Vagina (tissue), 2 donors: ENCODE measurements around the gene SV2A. TPM values are rescaled to one million over a fixed set of nuclear protein-coding genes. Genes with fewer than 3 reads are reported as not detected.
A peak's percentile ranks its signal among the peaks of the same experiment; 100 is the strongest.
"Not testable (repeated sequence)": the region's sequence is repeated elsewhere in the genome, so short reads cannot be mapped to it uniquely, and the experiment has no call there.

Source experiments
- DNase-seq, 2 donors: peaks; one replicate each; pipeline ENCODE4 v3.0.0-alpha.2; 2017; ENCODE audit errors: extremely low spot score in 2 of 2
- H3K27ac ChIP-seq: fragments of 200-600 bp; sonication (generic); one replicate; pipeline ENCODE4 v1.5.1; 2019
- H3K27me3 ChIP-seq: fragments of 200-600 bp; sonication (generic); one replicate; pipeline ENCODE4 v1.5.1; 2019
- H3K36me3 ChIP-seq, 2 donors: fragments of 200-600 bp; sonication (generic); one replicate each; pipeline ENCODE4 v1.5.1; 2017 to 2019
- H3K4me1 ChIP-seq: fragments of 200-600 bp; sonication (generic); one replicate; pipeline ENCODE4 v1.5.1; 2019
- H3K4me3 ChIP-seq, 2 donors: fragments of 200-600 bp; sonication (generic); 1 replicate in 1 of 2; 2 replicates in 1 of 2; pipeline ENCODE4 v1.5.1; 2016 to 2019
- H3K9me3 ChIP-seq: fragments of 200-600 bp; sonication (generic); one replicate; pipeline ENCODE4 v1.5.1; 2019
- CTCF ChIP-seq, 3 experiments: fragments of 450-650 bp in 2 of 3; fragments of 200-600 bp in 1 of 3; sonication (generic) in 1 of 3; IDR thresholded peaks; one replicate each; pipeline ENCODE4 v1.5.1; 2017 to 2019; ENCODE audit warnings: antibody characterized with exemption in 3 of 3, mild to moderate bottlenecking in 2 of 3, moderate library complexity in 2 of 3
- POLR2A ChIP-seq, 2 donors: fragments of 450-650 bp; IDR thresholded peaks; one replicate each; pipeline ENCODE4 v1.6.1; 2017; ENCODE audit warnings: antibody characterized with exemption in 2 of 2, mild to moderate bottlenecking in 2 of 2, moderate library complexity in 2 of 2
- POLR2AphosphoS5 ChIP-seq, 2 donors: sonication (generic); formaldehyde crosslinking; IDR thresholded peaks; one replicate each; pipeline ENCODE4 v1.9.0; 2017; ENCODE audit warnings: antibody characterized with exemption in 2 of 2, mild to moderate bottlenecking in 2 of 2, low read depth in 1 of 2; ENCODE audit not compliant: insufficient read depth in 1 of 2
- intact Hi-C: fragments of 100-400 bp; cut with DNase I; formaldehyde crosslinking; loops from one replicate; pipeline ENCODE4 v1.15.1; 2023
- total RNA-seq: library from RNA; depleted of rRNA; stranded (reverse); fragments of >200 nt; gene quantifications from one replicate; pipeline ENCODE4 v1.2.3, GENCODE V29; 2016

SV2A gene
- total RNA-seq, 1 donor from 2014 or later, result 7.6 TPM

- H3K9me3 ChIP-seq, result no peaks in the 10 kb centered on the region
- DNase-seq, result peak in 1 of 2 donors; percentile 96
- no peaks in the 10 kb centered on the region for H3K27me3 ChIP-seq
- H3K4me3 ChIP-seq, result peak overlapping the region; percentile 60 to 66
- peaks cover 23% of the 10 kb centered on the region for H3K4me1 ChIP-seq
- intact Hi-C loops, result no loop called here
- no peaks in the 10 kb centered on the region for H3K36me3 ChIP-seq
- H3K27ac ChIP-seq, result peak overlapping the region; percentile 97
- peak in 1 of 2 donors; percentile 60 for TF ChIP-seq POLR2A (IDR thresholded peaks at IDR 0.05)
- no peak for TF ChIP-seq POLR2AphosphoS5 (IDR thresholded peaks at IDR 0.05; ENCODE audit: insufficient read depth in 1 of 2, low read depth in 1 of 2)
- peak; percentile 13 to 58 (median 46) for TF ChIP-seq CTCF (IDR thresholded peaks at IDR 0.05)
These were observed 29.2 kb downstream of the SV2A start for GRCh38 chr1:149888247-149888998.

- H3K36me3 ChIP-seq, result no peaks in the 10 kb centered on the region
- peak overlapping the region; percentile 60 to 66 for H3K4me3 ChIP-seq
- TF ChIP-seq POLR2A (IDR thresholded peaks at IDR 0.05), result peak in 1 of 2 donors; percentile 87
- no peak for TF ChIP-seq CTCF (IDR thresholded peaks at IDR 0.05)
- peak; percentile 96 to 99 for TF ChIP-seq POLR2AphosphoS5 (IDR thresholded peaks at IDR 0.05; ENCODE audit: insufficient read depth in 1 of 2, low read depth in 1 of 2)
- peaks cover 23% of the 10 kb centered on the region for H3K4me1 ChIP-seq
- no peaks in the 10 kb centered on the region for H3K27me3 ChIP-seq
- intact Hi-C loops, result no loop called here
- DNase-seq, result peak in 1 of 2 donors; percentile 98
- H3K9me3 ChIP-seq, result no peaks in the 10 kb centered on the region
- H3K27ac ChIP-seq, result peak overlapping the region; percentile 97
These were observed 30.0 kb downstream of the SV2A start for GRCh38 chr1:149887456-149888246.

- intact Hi-C loops, DNase-seq: not testable (repeated sequence)
These were observed 30.5 kb downstream of the SV2A start for GRCh38 chr1:149887196-149887455.

GRCh38 chr1:149886396-149887195 is 31.0 kb downstream of the SV2A start:
- TF ChIP-seq CTCF (IDR thresholded peaks at IDR 0.05) (peak in 1 of 3 experiments; percentile 26), POLR2AphosphoS5 (IDR thresholded peaks at IDR 0.05; ENCODE audit: insufficient read depth in 1 of 2, low read depth in 1 of 2) (peak; percentile 100), POLR2A (IDR thresholded peaks at IDR 0.05) (peak; percentile 15 to 99)
- Histone ChIP-seq H3K36me3 (no peaks in the 10 kb centered on the region), H3K9me3 (no peaks in the 10 kb centered on the region), H3K27me3 (no peaks in the 10 kb centered on the region), H3K4me3 (peak overlapping the region; percentile 60 to 66), H3K4me1 (peaks cover 23% of the 10 kb centered on the region), H3K27ac (peak overlapping the region; percentile 97)
- DNase-seq, result peak in 1 of 2 donors; percentile 99
- intact Hi-C loops, result no loop called here

More at GRCh38 chr1:149887196-149887455, 30.5 kb downstream of the SV2A start:
- not testable (repeated sequence) for H3K27me3 ChIP-seq, H3K36me3 ChIP-seq, H3K9me3 ChIP-seq
- H3K27ac ChIP-seq, result peak overlapping the region; percentile 97
- H3K4me3 ChIP-seq, result peak overlapping the region; percentile 60 to 66
- peaks cover 23% of the 10 kb centered on the region for H3K4me1 ChIP-seq

GRCh38 chr1:149886121-149886395 is 31.6 kb downstream of the SV2A start:
- H3K4me3 ChIP-seq, result peak overlapping the region; percentile 60 to 66
- intact Hi-C loops, H3K36me3 ChIP-seq, H3K9me3 ChIP-seq, DNase-seq, H3K27me3 ChIP-seq: not testable (repeated sequence)
- peak in 1 of 2 donors; percentile 92 for TF ChIP-seq POLR2AphosphoS5 (IDR thresholded peaks at IDR 0.05; ENCODE audit: insufficient read depth in 1 of 2, low read depth in 1 of 2)
- peak overlapping the region; percentile 97 for H3K27ac ChIP-seq
- H3K4me1 ChIP-seq, result peaks cover 23% of the 10 kb centered on the region
